ENCODE results near the gene DYNC1H1.

DNA sequence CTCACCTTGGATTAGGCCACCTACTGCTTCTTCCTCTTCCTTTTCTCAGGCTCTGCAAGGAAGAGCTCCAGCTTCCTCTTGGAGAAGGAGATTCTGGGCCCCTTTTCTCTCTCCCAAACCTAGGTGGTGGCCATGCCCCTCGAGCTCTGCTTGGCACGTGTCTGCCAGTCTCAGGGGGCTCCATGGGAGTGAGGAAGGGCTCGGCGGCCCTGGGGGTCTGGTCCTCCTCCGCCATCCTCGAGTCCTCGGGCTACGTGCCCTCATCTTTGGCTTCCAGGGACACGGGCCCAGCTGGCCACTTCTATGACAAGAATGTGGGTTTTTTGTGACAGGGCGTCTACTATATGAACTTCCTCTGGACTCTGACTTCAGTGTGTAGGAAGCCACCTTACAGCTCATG is 88.1 kb downstream of the DYNC1H1 start:
- TF ChIP-seq, protein P1, sequence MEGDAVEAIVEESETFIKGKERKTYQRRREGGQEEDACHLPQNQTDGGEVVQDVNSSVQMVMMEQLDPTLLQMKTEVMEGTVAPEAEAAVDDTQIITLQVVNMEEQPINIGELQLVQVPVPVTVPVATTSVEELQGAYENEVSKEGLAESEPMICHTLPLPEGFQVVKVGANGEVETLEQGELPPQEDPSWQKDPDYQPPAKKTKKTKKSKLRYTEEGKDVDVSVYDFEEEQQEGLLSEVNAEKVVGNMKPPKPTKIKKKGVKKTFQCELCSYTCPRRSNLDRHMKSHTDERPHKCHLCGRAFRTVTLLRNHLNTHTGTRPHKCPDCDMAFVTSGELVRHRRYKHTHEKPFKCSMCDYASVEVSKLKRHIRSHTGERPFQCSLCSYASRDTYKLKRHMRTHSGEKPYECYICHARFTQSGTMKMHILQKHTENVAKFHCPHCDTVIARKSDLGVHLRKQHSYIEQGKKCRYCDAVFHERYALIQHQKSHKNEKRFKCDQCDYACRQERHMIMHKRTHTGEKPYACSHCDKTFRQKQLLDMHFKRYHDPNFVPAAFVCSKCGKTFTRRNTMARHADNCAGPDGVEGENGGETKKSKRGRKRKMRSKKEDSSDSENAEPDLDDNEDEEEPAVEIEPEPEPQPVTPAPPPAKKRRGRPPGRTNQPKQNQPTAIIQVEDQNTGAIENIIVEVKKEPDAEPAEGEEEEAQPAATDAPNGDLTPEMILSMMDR (optimal IDR thresholded peaks at IDR 0.05 in 1 of 3, IDR thresholded peaks at IDR 0.05 in 1 of 3, conservative IDR thresholded peaks at IDR 0.05 in 1 of 3; ENCODE audit: extremely low read depth in 1 of 3, insufficient read depth in 2 of 3, low read length in 3 of 3), result no peak
- TF ChIP-seq EZH2 (IDR thresholded peaks at IDR 0.05; ENCODE audit: low read length), result no peak
